Stimulated activated naive CD8-positive, alpha-beta T cell treated with anti-CD3 and anti-CD28 coated beads, Interleukin-15, amount 100 ng/mL, for 72 hours (primary cell): ENCODE measurements around the gene HIGD1B.
"Not testable (repeated sequence)": the region's sequence is repeated elsewhere in the genome, so short reads cannot be mapped to it uniquely, and the experiment has no call there.

ENCODE experiments used
- ATAC-seq: fragments of 150-1000 bp; cut with Tn5 transposase; 2 replicates; pipeline ENCODE4 v1.10.0; 2021; ENCODE audit warnings: mild to moderate bottlenecking, moderate library complexity
- DNase-seq, 2 donors: peaks; one replicate each; pipeline ENCODE4 v3.0.0; 2021 to 2022
- H3K27ac Mint-ChIP-seq, 2 donors: one replicate each; pipeline ENCODE4 v1.8.0; 2022; ENCODE audit warnings: mild to moderate bottlenecking in 2 of 2, mixed read lengths in 2 of 2, moderate library complexity in 2 of 2
- H3K27me3 Mint-ChIP-seq: one replicate; pipeline ENCODE4 v1.8.0; 2022; ENCODE audit warnings: mixed read lengths
- H3K4me1 Mint-ChIP-seq: one replicate; pipeline ENCODE4 v1.8.0; 2022; ENCODE audit warnings: mild to moderate bottlenecking, mixed read lengths
- H3K4me3 Mint-ChIP-seq, 2 donors: one replicate each; pipeline ENCODE4 v1.8.0; 2022; ENCODE audit warnings: mild to moderate bottlenecking in 2 of 2, mixed read lengths in 2 of 2, moderate library complexity in 1 of 2
- H3K9me3 Mint-ChIP-seq, 2 donors: one replicate each; pipeline ENCODE4 v1.8.0; 2022; ENCODE audit warnings: mixed read lengths in 2 of 2

Gene HIGD1B

GRCh38 chr17:44847586-44847985 is at the start of gene HIGD1B:
Gene HIGD1B, plus strand, starts transcription at chr17:44847883. Its CDS starts 270 bp downstream, at chr17:44848153.
- H3K4me3 Mint-ChIP-seq: no peak within 1 kb of the TSS
- H3K9me3 Mint-ChIP-seq: no peaks in the 10 kb centered on the region
- H3K27ac Mint-ChIP-seq: peak within 1 kb of the TSS; percentile 27 to 62
- H3K27me3 Mint-ChIP-seq: no peaks in the 10 kb centered on the region
- H3K4me1 Mint-ChIP-seq: no peaks in the 10 kb centered on the region
- DNase-seq: no peak
- no peak for ATAC-seq

- ATAC-seq (no peak), DNase-seq (no peak)
- Mint-ChIP-seq H3K9me3 (no peaks in the 10 kb centered on the region), H3K27me3 (no peaks in the 10 kb centered on the region), H3K4me1 (peaks cover 12% of the 10 kb centered on the region), H3K4me3 (no peak overlapping the region), H3K27ac (no peak overlapping the region)
Measured at GRCh38 chr17:44798356-44798755, 49.3 kb upstream of the HIGD1B start.

- Mint-ChIP-seq H3K9me3 (no peaks in the 10 kb centered on the region), H3K4me3 (no peak overlapping the region), H3K27ac (peak overlapping the region in 1 of 2 donors; percentile 68), H3K4me1 (no peaks in the 10 kb centered on the region), H3K27me3 (no peaks in the 10 kb centered on the region)
- no peak for DNase-seq
- no peak for ATAC-seq
Measured at GRCh38 chr17:44801880-44802279, 45.8 kb upstream of the HIGD1B start.

GRCh38 chr17:44804302-44805089 is 43.2 kb upstream of the HIGD1B start:
- ATAC-seq: no peak
- H3K27me3 Mint-ChIP-seq: no peaks in the 10 kb centered on the region
- no peak overlapping the region for H3K27ac Mint-ChIP-seq
- H3K4me3 Mint-ChIP-seq: no peak overlapping the region
- H3K4me1 Mint-ChIP-seq: no peaks in the 10 kb centered on the region
- no peak for DNase-seq
- H3K9me3 Mint-ChIP-seq: no peaks in the 10 kb centered on the region

- no peak for ATAC-seq
- Mint-ChIP-seq H3K9me3 (no peaks in the 10 kb centered on the region), H3K4me1 (no peaks in the 10 kb centered on the region), H3K27me3 (no peaks in the 10 kb centered on the region), H3K27ac (no peak overlapping the region), H3K4me3 (no peak overlapping the region)
- DNase-seq: no peak
Measured at GRCh38 chr17:44807093-44807816, 40.4 kb upstream of the HIGD1B start.

GRCh38 chr17:44807817-44808155 is 39.9 kb upstream of the HIGD1B start:
- no peaks in the 10 kb centered on the region for H3K9me3 Mint-ChIP-seq
- no peak overlapping the region for H3K4me3 Mint-ChIP-seq
- no peaks in the 10 kb centered on the region for H3K27me3 Mint-ChIP-seq
- ATAC-seq: no peak
- no peak for DNase-seq
- no peak overlapping the region for H3K27ac Mint-ChIP-seq
- H3K4me1 Mint-ChIP-seq: no peaks in the 10 kb centered on the region

- no peaks in the 10 kb centered on the region for H3K27me3 Mint-ChIP-seq
- no peak overlapping the region for H3K27ac Mint-ChIP-seq
- no peaks in the 10 kb centered on the region for H3K4me1 Mint-ChIP-seq
- no peak overlapping the region for H3K4me3 Mint-ChIP-seq
- ATAC-seq: no peak
- no peaks in the 10 kb centered on the region for H3K9me3 Mint-ChIP-seq
- no peak for DNase-seq
Measured at GRCh38 chr17:44808156-44808555, 39.5 kb upstream of the HIGD1B start.

- DNase-seq, H3K27me3 Mint-ChIP-seq, H3K4me1 Mint-ChIP-seq, ATAC-seq, H3K27ac Mint-ChIP-seq, H3K9me3 Mint-ChIP-seq, H3K4me3 Mint-ChIP-seq: not testable (repeated sequence)
Measured at GRCh38 chr17:44808656-44809388, 38.9 kb upstream of the HIGD1B start.

GRCh38 chr17:44812263-44812662 is 35.4 kb upstream of the HIGD1B start:
- no peak for ATAC-seq
- no peaks in the 10 kb centered on the region for H3K27me3 Mint-ChIP-seq
- no peaks in the 10 kb centered on the region for H3K4me1 Mint-ChIP-seq
- DNase-seq: no peak
- no peak overlapping the region for H3K4me3 Mint-ChIP-seq
- H3K9me3 Mint-ChIP-seq: no peaks in the 10 kb centered on the region
- H3K27ac Mint-ChIP-seq: no peak overlapping the region

- not testable (repeated sequence) for H3K4me3 Mint-ChIP-seq, H3K4me1 Mint-ChIP-seq, H3K27me3 Mint-ChIP-seq, H3K27ac Mint-ChIP-seq, H3K9me3 Mint-ChIP-seq, ATAC-seq, DNase-seq
Measured at GRCh38 chr17:44818508-44818907, 29.2 kb upstream of the HIGD1B start.

- no peak for ATAC-seq
- Mint-ChIP-seq H3K9me3 (no peaks in the 10 kb centered on the region), H3K27ac (no peak overlapping the region), H3K27me3 (peaks cover 15% of the 10 kb centered on the region), H3K4me1 (no peaks in the 10 kb centered on the region), H3K4me3 (no peak overlapping the region)
- no peak for DNase-seq
Measured at GRCh38 chr17:44820631-44821212, 27.0 kb upstream of the HIGD1B start.

- H3K4me3 Mint-ChIP-seq, ATAC-seq, H3K9me3 Mint-ChIP-seq, DNase-seq, H3K27ac Mint-ChIP-seq: not testable (repeated sequence)
- peaks cover 12% of the 10 kb centered on the region for H3K4me1 Mint-ChIP-seq
- H3K27me3 Mint-ChIP-seq: peaks cover 47% of the 10 kb centered on the region
Measured at GRCh38 chr17:44825236-44825635, 22.4 kb upstream of the HIGD1B start.

GRCh38 chr17:44826123-44826790 is 21.4 kb upstream of the HIGD1B start:
- no peak for ATAC-seq
- H3K4me3 Mint-ChIP-seq: no peak overlapping the region
- DNase-seq: no peak
- H3K4me1 Mint-ChIP-seq: peaks cover 16% of the 10 kb centered on the region
- peaks cover 57% of the 10 kb centered on the region for H3K27me3 Mint-ChIP-seq
- no peaks in the 10 kb centered on the region for H3K9me3 Mint-ChIP-seq
- H3K27ac Mint-ChIP-seq: no peak overlapping the region

- H3K27ac Mint-ChIP-seq: no peak overlapping the region
- DNase-seq: no peak
- peaks cover 16% of the 10 kb centered on the region for H3K4me1 Mint-ChIP-seq
- no peak overlapping the region for H3K4me3 Mint-ChIP-seq
- no peaks in the 10 kb centered on the region for H3K9me3 Mint-ChIP-seq
- ATAC-seq: no peak
- peaks cover 72% of the 10 kb centered on the region for H3K27me3 Mint-ChIP-seq
Measured at GRCh38 chr17:44827863-44828262, 19.8 kb upstream of the HIGD1B start.

- DNase-seq: peak in 1 of 2 donors; percentile 6
- H3K9me3 Mint-ChIP-seq: no peaks in the 10 kb centered on the region
- peak overlapping the region; percentile 76 to 86 for H3K27ac Mint-ChIP-seq
- H3K4me1 Mint-ChIP-seq: peaks cover 16% of the 10 kb centered on the region
- peak overlapping the region; percentile 86 to 92 for H3K4me3 Mint-ChIP-seq
- ATAC-seq: no peak
- H3K27me3 Mint-ChIP-seq: peaks cover 68% of the 10 kb centered on the region
Measured at GRCh38 chr17:44828919-44829522, 18.7 kb upstream of the HIGD1B start.
